NCI-H2081 (cell line): ENCODE data around the gene ZFYVE28.

Source experiments
- DNase-seq, 2 experiments: peaks; one replicate each; lab custom pipeline; 2025; lab: John Stamatoyannopoulos, UW

The ZFYVE28 gene

DNA sequence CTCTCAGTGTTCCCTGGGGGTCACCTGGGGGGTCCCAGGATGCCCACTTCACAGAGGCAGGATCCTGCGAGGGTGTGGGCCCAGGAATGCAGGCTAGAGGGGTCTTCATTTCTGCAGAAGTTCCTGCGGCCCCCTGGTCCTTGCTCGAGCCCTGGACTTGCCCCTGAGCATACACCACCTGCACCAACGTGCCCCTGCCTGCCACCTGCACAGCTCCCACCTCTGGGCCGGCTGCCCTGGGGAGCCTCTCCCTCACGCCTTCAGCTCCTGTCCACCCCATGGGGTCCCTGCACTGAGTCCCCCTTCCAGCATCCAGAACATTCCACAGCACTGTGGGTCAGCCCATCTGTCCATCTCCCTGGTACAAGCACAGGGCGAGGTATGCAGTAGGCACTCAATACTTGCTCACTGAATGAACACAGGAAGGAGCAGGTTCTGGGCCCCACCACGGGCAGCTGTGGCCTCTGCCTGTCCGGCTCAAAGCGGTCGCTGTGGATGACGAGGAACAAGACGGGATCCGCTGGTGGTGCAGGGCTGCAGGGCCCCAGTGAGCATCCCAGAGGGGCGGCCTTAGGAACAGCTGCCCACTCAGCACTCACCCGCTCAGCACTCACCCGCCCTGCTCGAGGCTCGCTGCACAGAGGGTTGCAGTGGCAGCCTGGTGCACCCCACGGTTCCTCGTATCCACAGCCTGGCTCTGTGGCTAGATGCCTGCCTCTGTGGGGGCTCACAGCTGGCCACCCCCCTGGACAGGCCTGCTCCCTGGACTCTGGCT lies 86.1 kb downstream of the ZFYVE28 start:
- DNase-seq, result no peak

DNA sequence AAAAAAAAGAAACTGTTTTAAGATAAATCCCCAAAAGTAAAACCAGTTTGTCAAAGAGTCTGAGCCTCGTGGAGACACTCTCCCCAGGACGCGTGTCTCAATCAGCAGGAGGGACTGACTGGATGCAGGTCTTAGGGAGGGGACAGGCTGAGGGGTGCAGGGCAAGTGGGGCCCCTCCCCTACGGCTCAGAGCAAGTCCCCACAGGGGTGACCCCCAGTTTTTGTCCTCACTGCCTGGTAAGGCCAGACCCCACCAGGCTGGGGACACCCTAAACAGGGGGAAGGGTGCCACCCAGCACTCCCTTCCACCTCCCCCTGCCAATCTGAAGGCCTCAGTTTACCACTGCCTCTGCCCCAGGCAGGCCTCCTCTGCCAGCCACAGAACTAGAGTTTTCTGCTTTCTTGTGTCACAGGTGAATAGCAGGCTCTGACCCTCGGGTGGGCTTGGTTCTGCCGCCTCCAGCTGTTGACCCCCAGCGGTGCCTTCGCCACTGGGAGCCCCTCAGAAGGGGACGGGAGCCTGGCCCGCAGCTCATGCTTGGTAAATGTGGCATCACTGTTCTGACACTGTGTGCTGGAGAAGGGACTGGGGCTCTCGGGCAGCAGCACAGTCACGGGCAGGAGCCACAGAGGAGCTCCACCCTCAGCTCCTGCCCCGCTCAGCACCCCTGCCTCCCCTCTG lies 86.8 kb downstream of the ZFYVE28 start:
- no peak for DNase-seq

DNA sequence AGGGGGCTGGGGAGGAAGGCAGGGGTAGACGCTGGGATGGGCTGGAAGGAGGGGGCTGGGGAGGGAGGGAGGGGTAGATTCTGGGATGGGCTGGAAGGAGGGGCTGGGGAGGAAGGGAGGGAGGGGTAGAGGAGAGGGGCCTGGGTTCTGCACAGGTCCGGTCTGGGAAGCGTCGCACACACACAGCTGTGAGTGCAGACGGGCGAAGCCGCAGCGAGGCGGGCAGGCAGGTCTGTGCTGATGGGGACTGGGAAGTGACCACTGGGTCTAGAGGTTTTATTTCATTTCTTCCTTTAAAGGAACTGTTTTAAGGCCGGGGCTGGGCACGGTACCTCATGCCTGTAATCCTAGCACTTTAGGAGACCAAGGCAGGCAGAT lies 87.4 kb downstream of the ZFYVE28 start:
- no peak for DNase-seq

GRCh38 chr4:2330091-2331042 lies 88.1 kb downstream of the ZFYVE28 start:
- DNase-seq, result no peak

DNA sequence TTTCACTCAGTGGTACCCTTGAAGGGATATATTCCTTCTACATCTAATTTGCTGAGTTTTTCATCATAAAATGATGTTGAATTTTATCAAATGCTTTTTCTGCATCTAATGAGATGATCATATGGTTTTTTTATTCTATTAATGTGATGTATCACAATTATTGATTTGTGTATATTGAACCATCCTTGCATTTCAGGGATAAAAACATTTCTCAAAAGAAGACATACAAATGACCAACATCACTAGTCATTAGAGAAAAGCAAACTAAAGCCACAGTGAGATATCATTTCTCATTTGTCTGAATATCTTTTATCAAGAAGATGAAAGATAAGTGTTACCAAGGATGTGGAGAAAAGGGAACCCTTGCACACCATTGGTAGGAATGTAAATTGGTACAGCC lies 90.9 kb downstream of the ZFYVE28 start:
- DNase-seq, result no peak

DNA sequence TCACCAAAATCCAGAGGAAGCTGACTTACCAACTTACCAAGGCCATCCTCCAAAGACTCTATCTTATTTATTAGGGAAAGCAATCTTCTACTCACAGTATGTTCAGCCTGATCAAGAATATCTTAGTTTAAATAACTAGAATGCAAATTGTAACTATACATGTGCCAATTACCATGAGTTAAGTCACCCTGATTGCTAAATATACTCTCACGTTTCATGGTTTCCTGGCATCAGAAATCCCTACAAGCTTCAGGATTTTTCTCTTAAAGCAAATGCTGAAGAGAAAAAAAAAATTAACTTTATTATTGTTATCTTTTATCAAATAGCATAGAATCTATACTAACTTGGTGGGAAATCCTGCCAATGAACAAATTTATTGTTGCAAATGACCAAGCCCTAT lies 93.6 kb downstream of the ZFYVE28 start:
- no peak for DNase-seq

- no peak for DNase-seq
Measured at GRCh38 chr4:2322841-2323240, 95.6 kb downstream of the ZFYVE28 start.

DNA sequence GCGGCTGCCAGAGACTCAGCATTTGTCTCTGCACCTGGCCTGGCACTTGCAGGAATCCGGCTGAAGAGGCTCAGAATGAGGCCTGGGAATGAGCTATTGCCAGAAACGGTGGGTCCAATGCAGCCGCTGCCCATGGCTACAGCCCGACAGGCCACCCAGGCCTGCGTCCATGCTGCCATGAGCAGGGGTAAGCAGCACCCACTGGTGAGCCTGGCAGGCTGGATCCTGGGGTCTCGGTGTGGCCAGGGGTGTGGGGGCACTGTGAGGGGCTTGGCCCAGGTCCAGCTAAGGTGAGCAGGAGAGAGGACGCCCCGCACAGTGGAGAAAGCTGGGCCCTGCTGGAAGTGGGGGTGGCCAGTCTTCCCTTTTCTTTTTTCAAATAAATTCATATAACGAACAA lies 96.2 kb downstream of the ZFYVE28 start:
- no peak for DNase-seq

DNA sequence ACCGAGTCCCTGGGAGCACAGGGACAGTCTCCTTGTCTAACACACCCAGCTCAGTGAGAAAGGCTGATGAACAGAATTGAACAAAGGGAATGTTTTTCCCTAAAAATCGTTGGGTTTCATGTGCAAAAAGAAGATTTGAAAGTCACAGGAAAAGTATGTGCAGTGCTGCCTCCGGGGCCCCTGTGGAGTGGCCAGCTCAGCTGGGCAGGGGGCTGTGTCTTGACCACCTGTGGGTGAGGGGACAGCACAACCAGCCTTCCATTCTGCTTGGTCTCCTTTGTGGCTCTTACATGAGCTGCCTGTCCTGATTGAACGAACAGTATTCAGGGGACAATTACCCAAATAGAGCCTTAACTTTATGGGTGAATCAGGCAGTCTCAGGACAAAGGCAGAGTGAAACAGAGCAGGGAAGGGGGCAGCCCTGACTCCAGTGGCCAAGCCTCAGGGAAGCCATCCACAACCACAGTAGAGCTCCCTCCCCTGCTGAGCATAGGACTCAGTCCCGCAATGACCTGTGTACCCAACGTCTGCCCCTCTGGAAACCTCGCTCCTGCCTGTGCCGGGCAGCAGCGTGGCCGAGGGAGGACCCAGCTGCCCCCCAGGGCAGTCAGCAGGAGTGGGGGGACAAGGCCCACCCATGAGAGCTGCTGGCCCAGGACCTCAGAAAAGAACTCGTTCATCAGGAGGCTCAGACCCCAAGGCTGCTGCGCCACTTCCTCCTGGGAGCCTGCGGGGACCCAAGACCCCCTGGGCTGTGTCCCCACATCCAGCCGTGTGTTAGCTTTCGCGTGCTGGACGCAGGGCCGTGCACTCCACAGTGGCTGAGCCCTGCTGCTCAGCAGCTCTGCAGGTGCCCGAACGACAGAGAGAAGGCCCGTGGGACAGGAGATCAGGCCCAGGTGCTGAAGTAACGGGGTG lies 96.9 kb downstream of the ZFYVE28 start:
- no peak for DNase-seq

- DNase-seq, result no peak
Measured at GRCh38 chr4:2320746-2321145, 97.7 kb downstream of the ZFYVE28 start.

DNA sequence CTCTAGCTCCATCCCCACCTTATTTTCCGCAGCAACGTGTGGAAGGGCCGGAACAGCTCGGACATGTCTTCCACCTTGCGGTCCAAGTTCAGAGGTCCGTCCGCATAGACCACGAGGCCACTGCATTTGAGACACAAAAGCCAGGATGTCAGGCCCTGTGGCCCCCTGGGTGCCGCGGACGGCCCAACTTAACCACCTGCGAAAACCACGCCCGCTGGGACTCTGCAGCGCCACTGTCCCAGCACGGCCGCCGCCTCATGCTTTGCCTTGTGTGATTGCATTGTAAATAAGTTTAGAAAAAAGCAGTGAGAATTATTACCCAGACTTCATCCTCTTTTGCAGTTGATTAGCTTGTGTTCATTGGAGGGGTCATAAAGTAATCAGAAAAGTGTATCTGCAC lies 98.3 kb downstream of the ZFYVE28 start:
- DNase-seq, result no peak

DNA sequence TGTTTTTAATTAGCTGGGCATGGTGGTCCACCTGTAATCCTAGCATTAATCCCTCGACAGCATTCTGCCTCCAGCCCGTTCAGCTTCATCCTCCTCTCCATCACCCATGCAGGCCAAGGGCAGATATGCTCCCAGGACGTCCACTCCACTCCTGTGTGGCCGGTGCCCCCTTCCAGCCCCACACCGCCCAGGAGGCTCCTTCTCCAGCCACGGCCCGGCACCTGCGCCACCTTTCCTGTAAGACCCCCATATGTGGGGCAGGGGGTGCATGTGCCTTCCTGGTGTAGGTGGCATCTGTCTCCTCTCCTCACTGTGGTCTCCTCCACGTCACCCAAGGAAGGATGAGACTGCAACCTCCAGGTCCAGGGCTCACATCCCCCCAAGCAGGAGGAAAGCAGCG lies 99.6 kb downstream of the ZFYVE28 start:
- DNase-seq, result no peak

DNA sequence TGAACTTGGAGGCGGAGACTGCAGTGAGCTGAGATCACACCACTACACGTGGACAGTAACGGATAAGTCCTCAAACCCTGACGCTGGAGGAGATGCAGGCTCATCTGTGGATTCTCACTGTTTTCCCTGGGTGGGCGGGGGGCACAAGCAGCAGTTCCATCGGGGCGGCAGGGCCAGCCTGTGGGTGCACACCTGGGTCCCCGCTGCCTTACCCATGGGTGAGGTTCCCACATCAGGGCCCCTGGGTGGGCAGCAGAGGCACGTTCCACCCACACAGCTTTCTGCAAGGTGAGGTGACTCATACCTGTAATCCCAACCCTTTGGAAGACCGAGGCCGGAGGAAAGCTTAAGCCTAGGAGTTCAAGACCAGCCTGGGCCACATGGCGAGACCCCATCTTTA lies 100.0 kb downstream of the ZFYVE28 start:
- DNase-seq, result no peak

- no peak for DNase-seq
Measured at GRCh38 chr4:2313366-2313765, 105.1 kb downstream of the ZFYVE28 start.

GRCh38 chr4:2306773-2307410 lies 111.6 kb downstream of the ZFYVE28 start:
- no peak for DNase-seq

DNA sequence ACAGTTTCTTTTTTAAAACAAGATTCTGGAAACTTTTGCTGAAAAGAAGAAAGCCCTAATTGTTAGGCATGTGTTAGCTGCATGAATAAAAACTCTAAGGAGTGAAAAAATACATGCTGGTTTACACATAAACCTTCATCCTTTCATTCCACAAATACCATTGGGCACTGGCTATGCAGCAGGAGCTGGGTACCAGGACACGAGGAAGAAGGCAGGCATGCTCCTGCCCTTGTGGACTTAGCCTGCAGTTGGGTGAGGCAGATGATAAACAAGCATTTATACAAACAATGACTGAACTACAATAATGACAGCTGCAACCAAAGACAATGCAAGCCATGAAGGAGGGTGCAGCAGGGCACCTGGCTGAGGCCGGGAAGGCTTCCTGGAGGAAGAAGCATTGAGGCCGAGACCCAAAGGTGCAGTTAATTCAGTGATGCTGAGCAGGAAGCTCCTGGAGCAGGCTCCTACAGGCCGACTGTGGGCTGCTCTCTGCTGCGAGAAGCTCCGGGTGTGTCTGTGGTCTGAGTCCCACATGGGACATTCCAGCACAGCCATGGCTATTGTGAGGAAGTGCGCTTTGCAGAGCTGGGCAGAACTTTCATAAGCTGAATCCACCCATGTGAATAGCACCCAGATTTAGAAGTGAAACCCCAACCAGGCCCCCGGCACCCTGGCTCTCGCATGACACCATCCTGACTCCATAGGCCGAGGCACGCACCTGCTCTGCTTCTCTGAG lies 112.5 kb downstream of the ZFYVE28 start:
- no peak for DNase-seq

GRCh38 chr4:2304877-2305561 lies 113.4 kb downstream of the ZFYVE28 start:
- no peak for DNase-seq

- DNase-seq, result no peak
Measured at GRCh38 chr4:2304321-2304876, 114.0 kb downstream of the ZFYVE28 start.

DNA sequence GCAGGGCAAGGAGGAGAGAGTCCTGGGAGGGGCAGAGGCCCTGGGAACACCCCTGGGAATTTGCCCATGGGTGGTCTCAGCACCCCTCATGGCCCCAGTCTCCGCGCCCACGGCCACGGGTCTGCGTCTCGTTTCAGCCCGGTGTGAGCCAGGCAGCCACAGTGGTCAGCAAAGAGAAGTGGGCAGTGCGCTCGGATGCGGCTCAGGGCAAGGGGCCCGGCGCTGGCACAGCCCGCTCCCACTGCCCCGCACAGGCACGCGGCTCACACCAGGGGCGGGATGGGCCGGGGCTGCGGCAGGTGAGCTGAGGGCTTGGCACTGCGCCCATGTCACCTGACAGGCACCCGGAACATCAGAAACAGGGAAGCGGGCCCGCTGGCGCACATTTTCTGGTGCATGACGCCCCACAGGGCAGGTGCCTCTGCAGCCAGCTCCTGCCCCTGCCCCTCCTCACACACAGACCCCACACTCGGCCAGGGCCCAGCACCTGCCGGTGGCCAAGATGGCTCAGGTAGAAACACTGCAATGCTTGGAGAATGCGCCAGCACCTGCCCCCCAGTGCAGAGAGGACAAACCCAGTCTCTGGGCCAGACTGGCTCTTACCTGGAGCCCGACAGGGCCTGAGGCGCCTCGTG lies 114.6 kb downstream of the ZFYVE28 start:
- no peak for DNase-seq
